ENCODE data around the gene APOE. TPM values are rescaled to one million over a fixed set of nuclear protein-coding genes. Genes with fewer than 3 reads are reported as not detected.

The APOE gene
- total RNA-seq, result 4.1 and 58.4 TPM in 2 replicates

DNA sequence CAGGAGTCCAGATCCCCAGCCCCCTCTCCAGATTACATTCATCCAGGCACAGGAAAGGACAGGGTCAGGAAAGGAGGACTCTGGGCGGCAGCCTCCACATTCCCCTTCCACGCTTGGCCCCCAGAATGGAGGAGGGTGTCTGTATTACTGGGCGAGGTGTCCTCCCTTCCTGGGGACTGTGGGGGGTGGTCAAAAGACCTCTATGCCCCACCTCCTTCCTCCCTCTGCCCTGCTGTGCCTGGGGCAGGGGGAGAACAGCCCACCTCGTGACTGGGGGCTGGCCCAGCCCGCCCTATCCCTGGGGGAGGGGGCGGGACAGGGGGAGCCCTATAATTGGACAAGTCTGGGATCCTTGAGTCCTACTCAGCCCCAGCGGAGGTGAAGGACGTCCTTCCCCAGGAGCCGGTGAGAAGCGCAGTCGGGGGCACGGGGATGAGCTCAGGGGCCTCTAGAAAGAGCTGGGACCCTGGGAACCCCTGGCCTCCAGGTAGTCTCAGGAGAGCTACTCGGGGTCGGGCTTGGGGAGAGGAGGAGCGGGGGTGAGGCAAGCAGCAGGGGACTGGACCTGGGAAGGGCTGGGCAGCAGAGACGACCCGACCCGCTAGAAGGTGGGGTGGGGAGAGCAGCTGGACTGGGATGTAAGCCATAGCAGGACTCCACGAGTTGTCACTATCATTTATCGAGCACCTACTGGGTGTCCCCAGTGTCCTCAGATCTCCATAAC is at the start of gene APOE:
APOE (plus strand) TSS at position 360 of the 724 bp plus-strand sequence. CDS start 829 bp downstream, outside the sequence.

DNA sequence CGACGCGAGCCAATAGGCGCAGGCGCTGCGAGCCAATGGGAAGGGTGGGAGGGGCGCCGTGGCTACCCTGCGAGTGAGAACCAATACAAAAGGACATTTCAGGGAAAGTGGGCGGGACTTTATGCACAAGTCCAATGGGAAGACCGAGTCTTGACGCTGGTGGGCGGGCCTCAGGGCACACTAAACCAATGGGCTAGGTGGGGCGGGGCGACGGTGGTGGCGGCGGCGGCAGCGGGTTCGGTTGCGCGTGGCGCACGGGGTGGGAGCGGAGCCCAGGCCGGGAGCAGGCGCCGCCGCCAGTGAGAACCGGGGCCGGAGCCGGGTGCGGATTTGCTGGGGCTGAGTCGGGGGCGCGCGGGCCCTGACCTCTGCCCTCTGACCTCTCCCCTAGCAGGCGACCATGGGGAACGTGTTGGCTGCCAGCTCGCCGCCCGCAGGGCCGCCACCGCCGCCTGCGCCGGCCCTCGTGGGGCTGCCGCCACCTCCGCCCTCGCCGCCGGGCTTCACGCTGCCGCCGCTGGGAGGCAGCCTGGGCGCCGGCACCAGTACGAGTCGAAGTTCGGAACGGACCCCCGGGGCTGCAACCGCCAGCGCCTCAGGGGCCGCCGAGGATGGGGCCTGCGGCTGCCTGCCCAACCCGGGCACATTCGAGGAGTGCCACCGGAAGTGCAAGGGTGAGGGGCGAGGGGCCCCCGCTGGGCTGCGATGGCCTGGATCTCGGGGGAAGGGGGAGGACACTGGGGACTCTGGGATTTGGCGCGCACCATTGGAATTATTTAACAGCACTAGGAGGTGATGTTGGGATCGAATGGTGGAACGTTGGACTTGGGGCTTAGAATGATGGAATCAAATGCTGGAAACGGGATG is 14.3 kb upstream of the APOE start, which contains the start of gene TOMM40:
TOMM40 (plus strand) TSS at position 239 of the 867 bp plus-strand sequence; CDS start at position 401, 162 bp downstream.

GRCh38 chr19:44914433-44915206 is 9.0 kb downstream of the APOE start, which contains the start of gene APOC1:
APOC1 (plus strand) TSS chr19:44914608; CDS start chr19:44914892, 284 bp downstream.

DNA sequence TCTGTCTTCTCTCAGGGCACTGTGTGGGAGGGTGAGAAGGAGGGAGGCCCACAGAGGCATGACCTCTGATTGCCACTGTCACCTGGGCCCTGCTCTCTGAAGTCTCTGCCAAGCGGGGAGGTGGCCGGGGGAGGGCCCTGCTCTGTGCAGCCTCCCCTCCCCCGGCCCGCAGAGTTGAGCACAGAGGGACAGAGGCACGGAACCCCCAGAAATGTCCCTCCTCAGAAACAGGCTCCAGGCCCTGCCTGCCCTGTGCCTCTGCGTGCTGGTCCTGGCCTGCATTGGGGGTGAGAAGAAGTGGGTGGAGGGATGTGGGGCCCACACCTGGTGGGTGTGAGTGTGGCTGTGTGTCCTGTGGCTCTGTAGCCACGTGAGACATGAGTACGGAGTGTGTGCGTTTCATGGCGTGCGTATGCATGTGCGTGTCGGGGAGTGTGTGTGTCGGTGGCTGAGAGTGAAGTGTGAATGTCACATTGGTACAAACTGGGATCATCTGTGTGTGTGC is 36.5 kb downstream of the APOE start, which contains the start of gene APOC4:
APOC4 (plus strand) TSS at position 171 of the 505 bp plus-strand sequence; CDS start at position 212, 41 bp downstream.

DNA sequence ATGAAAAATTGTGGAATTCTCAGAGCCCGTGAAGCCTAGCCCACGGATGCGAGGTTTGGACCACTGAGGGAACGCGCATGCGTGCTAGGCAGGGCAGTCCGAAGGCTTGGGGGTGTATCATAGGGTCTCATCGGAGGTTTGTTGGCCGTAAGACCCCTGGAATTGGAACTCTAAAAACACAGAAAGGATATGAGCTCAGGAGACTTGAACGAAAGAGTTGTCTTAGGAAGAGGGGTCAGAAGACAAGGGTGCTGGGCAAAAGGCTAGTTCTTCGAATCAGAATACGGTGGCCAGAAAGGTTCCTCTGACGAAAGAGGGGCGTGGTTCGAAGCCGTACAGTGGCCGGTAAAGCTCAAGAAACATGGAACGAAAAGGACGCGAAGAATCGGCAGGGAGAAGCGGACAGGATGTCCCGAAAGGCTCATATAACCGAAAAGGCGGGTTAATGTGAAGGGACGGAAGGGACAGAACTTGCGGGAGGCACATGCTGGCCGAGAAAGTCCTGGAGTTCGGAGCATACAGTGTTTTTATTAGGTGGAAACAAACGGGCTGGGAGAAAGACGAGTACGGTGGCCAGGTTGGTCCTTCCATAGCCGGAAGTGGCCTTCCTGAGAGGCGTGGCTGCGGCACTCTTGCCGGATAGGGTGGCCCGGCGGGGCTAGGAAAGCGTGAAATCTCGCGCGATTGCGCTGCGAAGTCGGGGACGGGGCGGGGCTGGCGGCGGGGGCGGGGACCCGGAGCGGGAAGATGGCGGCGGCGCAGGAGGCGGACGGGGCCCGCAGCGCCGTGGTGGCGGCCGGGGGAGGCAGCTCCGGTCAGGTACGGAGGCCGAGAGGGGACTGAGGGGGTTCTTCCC is 49.3 kb downstream of the APOE start, which contains the start of gene CLPTM1:
CLPTM1 (plus strand) TSS at position 732 of the 856 bp plus-strand sequence; CDS start at position 748, 16 bp downstream.

Other genes starting within 250 kb of the APOE start
- gene CEACAM19, start 234.3 kb upstream of the APOE start, total RNA-seq, result 1.2 and 2.6 TPM in 2 replicates
- gene CEACAM16, start 206.6 kb upstream of the APOE start, total RNA-seq, result 0.17 TPM in 1 of 2 replicates, not detected in the other
- gene BCL3, start 157.1 kb upstream of the APOE start, total RNA-seq, result 7.3 and 13.2 TPM in 2 replicates
- not detected in 2 replicates for gene CBLC, start 127.9 kb upstream of the APOE start, total RNA-seq
- gene BCAM, start 96.7 kb upstream of the APOE start, total RNA-seq, result 9.3 and 31.3 TPM in 2 replicates
- 45.2 and 61.5 TPM in 2 replicates for gene NECTIN2, start 59.5 kb upstream of the APOE start, total RNA-seq
- gene TOMM40, start 14.5 kb upstream of the APOE start, total RNA-seq, result 31.3 and 36.4 TPM in 2 replicates
- gene APOC1, start 8.8 kb downstream of the APOE start, total RNA-seq, result 0.58 and 0.99 TPM in 2 replicates
- gene APOC4, start 36.4 kb downstream of the APOE start, total RNA-seq, result not detected in 2 replicates
- not detected in 2 replicates for gene APOC2, start 40.3 kb downstream of the APOE start, total RNA-seq
- 42.9 and 94.9 TPM in 2 replicates for gene CLPTM1, start 49.6 kb downstream of the APOE start, total RNA-seq
- 4.1 and 19.0 TPM in 2 replicates for gene RELB, start 95.7 kb downstream of the APOE start, total RNA-seq
- 11.4 and 25.5 TPM in 2 replicates for gene CLASRP, start 133.2 kb downstream of the APOE start, total RNA-seq
- 0.17 and 0.29 TPM in 2 replicates for gene ZNF296, start 170.7 kb downstream of the APOE start, total RNA-seq
- gene GEMIN7, start 173.5 kb downstream of the APOE start, total RNA-seq, result 21.1 and 22.2 TPM in 2 replicates
- 39.7 and 66.0 TPM in 2 replicates for gene PPP1R37, start 187.4 kb downstream of the APOE start, total RNA-seq